Fibroblast of pulmonary artery (primary cell): Measurements from ENCODE around the gene AFF1.

ENCODE experiments used
- DNase-seq: peaks from one replicate; pipeline ENCODE4 v3.0.0-alpha.2; 2010; ENCODE audit warnings: low read depth
- H3K4me3 ChIP-seq: replicated peaks from 2 replicates; pipeline ENCODE4 v1.5.1; 2011; ENCODE audit warnings: low read depth, mild to moderate bottlenecking, control low read depth, low read length, moderate library complexity
- TF ChIP-seq, protein P1 (sequence below): IDR thresholded peaks from 2 replicates; pipeline ENCODE4 v1.5.1; 2011; ENCODE audit warnings: mild to moderate bottlenecking, control low read depth, low read length, inconsistent platforms; ENCODE audit errors: missing control alignments

AFF1 gene

DNA sequence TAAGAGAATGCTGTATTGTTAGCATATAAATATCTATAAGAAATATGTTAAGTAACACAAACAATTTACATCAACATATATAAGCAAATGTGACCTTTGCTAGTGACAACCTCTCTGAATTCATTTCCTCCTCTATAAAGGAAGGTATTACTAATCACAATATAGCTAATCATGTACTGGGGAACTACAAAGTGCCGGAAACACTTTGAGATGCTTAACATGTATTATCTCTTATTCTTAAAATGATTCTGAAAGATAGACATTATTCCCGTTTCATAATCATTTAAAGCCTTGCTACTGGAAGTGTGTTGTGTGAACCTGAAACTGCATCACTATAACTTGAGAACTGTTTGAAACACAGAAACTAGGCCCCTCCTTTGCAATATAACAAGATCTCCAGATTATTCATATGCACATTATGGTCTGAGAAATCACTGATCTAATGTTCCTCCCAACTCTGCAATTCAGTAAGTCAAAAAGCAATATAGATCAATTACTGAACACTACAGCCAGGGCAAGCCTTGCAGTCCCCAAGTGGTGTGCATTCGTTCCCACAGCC is 231.6 kb downstream of the AFF1 start:
- DNase-seq, result no peak
- TF ChIP-seq, protein P1, sequence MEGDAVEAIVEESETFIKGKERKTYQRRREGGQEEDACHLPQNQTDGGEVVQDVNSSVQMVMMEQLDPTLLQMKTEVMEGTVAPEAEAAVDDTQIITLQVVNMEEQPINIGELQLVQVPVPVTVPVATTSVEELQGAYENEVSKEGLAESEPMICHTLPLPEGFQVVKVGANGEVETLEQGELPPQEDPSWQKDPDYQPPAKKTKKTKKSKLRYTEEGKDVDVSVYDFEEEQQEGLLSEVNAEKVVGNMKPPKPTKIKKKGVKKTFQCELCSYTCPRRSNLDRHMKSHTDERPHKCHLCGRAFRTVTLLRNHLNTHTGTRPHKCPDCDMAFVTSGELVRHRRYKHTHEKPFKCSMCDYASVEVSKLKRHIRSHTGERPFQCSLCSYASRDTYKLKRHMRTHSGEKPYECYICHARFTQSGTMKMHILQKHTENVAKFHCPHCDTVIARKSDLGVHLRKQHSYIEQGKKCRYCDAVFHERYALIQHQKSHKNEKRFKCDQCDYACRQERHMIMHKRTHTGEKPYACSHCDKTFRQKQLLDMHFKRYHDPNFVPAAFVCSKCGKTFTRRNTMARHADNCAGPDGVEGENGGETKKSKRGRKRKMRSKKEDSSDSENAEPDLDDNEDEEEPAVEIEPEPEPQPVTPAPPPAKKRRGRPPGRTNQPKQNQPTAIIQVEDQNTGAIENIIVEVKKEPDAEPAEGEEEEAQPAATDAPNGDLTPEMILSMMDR, result no peak
- H3K4me3 ChIP-seq, result no peak overlapping the region

GRCh38 chr4:87171944-87172343 is 237.1 kb downstream of the AFF1 start:
- no peak for DNase-seq
- TF ChIP-seq, protein P1, result no peak
- no peak overlapping the region for H3K4me3 ChIP-seq

DNA sequence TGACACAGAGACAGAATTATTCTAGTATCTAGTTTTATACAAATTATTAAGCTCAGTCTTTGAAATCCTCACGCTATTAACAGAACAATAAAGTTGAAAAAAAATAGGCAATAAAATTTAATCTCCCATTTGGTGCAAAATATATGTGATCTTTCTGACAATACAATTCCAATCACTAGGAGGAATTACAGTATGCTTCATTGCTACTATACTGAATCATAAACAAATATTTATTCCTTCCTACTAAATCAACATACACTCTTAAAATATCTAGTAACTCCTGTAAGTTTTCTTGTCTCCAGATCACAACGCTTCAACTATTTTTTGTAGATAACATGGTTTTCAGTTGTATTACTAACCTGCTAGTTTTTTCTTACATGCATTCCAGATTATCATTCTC is 239.9 kb downstream of the AFF1 start:
- TF ChIP-seq, protein P1, result no peak
- no peak for DNase-seq

DNA sequence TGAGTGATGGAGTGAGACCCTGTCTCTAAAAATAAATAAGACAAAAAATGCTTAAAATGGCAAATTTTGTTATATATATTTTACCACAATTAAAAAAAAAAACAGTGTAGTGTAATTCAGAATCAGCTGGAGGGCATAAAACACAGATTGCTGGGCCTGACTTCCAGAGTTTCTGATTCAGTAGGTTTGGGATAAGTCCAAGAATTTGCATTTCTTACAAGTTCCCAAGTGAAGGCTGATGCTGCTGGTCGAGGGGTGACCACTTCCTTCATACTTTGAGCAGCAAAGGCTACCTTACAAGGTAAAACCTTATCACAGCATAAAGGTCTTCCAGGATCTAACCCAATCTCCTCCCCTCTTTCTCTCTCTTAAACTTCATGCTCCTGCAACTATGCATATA is 244.9 kb downstream of the AFF1 start:
- TF ChIP-seq, protein P1, result no peak
- H3K4me3 ChIP-seq, result no peak overlapping the region
- no peak for DNase-seq

More for the DNA sequence above, 239.9 kb downstream of the AFF1 start:
- no peak overlapping the region for H3K4me3 ChIP-seq

- TF ChIP-seq, protein P1, result no peak
- DNase-seq, result peak; percentile 18
Measured at GRCh38 chr4:87180767-87181166, 246.0 kb downstream of the AFF1 start.

DNA sequence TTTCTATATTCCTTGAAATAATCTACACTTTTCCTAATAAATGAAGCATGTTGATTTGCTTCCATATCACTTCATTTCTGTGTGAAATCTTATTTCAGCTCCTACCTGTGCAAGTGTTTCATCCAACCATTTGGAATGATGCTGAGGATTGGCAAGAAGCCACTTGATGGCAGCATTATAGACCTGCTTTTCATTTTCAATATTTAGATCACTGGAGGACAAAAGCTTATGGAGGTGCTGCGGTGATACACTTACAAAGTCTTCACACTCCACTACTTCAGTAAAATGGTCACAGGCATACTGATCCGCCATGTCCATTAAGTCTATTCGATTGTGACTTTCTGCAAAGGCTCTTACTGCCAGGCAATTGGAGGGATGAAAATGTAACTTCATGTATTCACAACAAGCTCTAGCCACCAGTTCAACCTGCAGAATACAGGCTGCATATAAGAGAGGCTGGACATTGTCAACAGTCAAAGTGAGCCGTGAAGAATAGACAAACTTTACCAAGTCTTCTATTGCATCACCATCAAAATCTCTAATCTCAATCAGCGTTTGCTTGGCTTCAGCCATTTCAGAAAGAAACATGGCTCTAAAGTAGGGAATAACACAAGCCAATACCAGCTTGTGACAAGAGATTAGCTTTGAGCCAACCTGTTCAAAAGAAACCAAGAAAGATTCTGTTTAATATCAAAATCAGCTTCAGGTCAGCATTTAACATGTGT is 250.5 kb downstream of the AFF1 start:
- DNase-seq, result no peak
- TF ChIP-seq, protein P1, result no peak
- H3K4me3 ChIP-seq, result no peak overlapping the region

More at GRCh38 chr4:87180767-87181166, 246.0 kb downstream of the AFF1 start:
- H3K4me3 ChIP-seq, result no peak overlapping the region

DNA sequence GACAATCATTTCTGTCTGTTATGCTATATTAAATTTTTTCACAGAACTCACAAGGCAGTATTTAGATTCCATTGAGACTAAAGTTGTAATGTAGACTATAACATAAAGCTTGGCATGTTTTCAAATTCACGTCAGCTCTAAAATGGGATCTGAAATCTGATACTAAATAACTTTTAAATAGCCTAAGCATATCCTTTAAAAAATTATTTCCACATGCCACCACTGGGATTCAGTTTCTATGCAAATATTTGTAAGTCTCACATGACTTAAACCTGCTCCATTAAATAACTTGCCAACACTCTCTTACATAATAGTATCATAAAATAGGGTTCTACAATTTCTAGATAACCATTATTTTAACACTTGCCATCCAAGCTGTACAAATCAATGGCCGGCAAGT is 253.2 kb downstream of the AFF1 start:
- TF ChIP-seq, protein P1, result no peak
- DNase-seq, result peak; percentile 13
- H3K4me3 ChIP-seq, result no peak overlapping the region
